HepG2 (cell line): ENCODE results near the gene LEMD3. TPM values are rescaled to one million over a fixed set of nuclear protein-coding genes. Genes with fewer than 3 reads are reported as not detected.

Experiments
- ATAC-seq: fragments of 200-7000 bp; cut with Tn5 transposase; 3 replicates; pipeline ENCODE4 v1.9.1; 2020; ENCODE audit warnings: mild to moderate bottlenecking, moderate library complexity
- BruUV-seq: library from RNA; stranded (reverse); fragments of 400-500 nt; replicated peaks from 2 replicates; lab custom pipeline; 2021; lab: Mats Ljungman, UMichigan
- CTCF ChIA-PET: fragments of 300-600 bp; formaldehyde crosslinking; extraction: SDS; loops from one replicate; lab custom pipeline; 2021; ENCODE audit warnings: low total read pairs, inconsistent platforms, low intra/inter-chr PET ratio; lab: Yijun Ruan, JAX
- POLR2A ChIA-PET: fragments of 350-600 bp; sonication (Branson Sonifier 250); formaldehyde crosslinking; loops from one replicate; lab custom pipeline; 2020; ENCODE audit warnings: antibody characterized with exemption, inconsistent platforms; lab: Yijun Ruan, JAX
- DNase-seq: peaks from one replicate; pipeline ENCODE4 v3.0.0-alpha.2; 2015; ENCODE audit warnings: low spot score
- FAIRE-seq: peaks from 3 replicates; lab custom pipeline; 2011; peaks lifted over from hg19 to GRCh38; lab: Jason Lieb, UNC
- H2AFZ ChIP-seq: one replicate; pipeline ENCODE4 v1.6.1; 2011; ENCODE audit warnings: low read length, inconsistent platforms
- H3K27ac ChIP-seq: fragments of 300-600 bp; 3 replicates; pipeline ENCODE4 v1.8.0; 2011; ENCODE audit warnings: mixed run types, mild to moderate bottlenecking, mixed read lengths, low read length, inconsistent platforms; ENCODE audit not compliant: insufficient read depth; ENCODE audit errors: extremely low read length
- H3K27me3 ChIP-seq, 2 experiments: fragments of 200-600 bp in 1 of 2; 2 replicates in 1 of 2; 3 replicates in 1 of 2; pipeline versions ENCODE4 v1.6.0 to v1.8.0; 2011; ENCODE audit warnings: low read length in 2 of 2, mild to moderate bottlenecking in 2 of 2, moderate library complexity in 2 of 2, inconsistent platforms in 1 of 2; ENCODE audit not compliant: insufficient read depth in 2 of 2, control insufficient read depth in 1 of 2
- H3K36me3 ChIP-seq, 2 experiments: fragments of 200-600 bp in 1 of 2; replicated peaks in 1 of 2; 2 replicates in 1 of 2; 3 replicates in 1 of 2; pipeline versions ENCODE4 v1.5.1 to v1.8.0; 2011; ENCODE audit warnings: low read length in 2 of 2, inconsistent platforms in 1 of 2; ENCODE audit not compliant: insufficient read depth in 2 of 2, control insufficient read depth in 1 of 2
- H3K4me1 ChIP-seq: 2 replicates; pipeline ENCODE4 v1.5.1; 2012; ENCODE audit warnings: low read length, inconsistent platforms; ENCODE audit not compliant: insufficient read depth
- H3K4me2 ChIP-seq: 2 replicates; pipeline ENCODE4 v1.6.0; 2011; ENCODE audit warnings: low read depth, low read length, inconsistent platforms
- H3K4me3 ChIP-seq, 3 experiments: fragments of 200-600 bp in 1 of 3; sonication (generic), shearing (Covaris generic) in 1 of 3; replicated peaks in 1 of 3; 2 replicates each; pipeline ENCODE4 v1.5.1; 2011 to 2016; ENCODE audit warnings: low read length in 3 of 3, inconsistent platforms in 2 of 3, low read depth in 2 of 3, mild to moderate bottlenecking in 2 of 3, control low read depth in 1 of 3, mixed read lengths in 1 of 3; ENCODE audit not compliant: insufficient read depth in 1 of 3
- H3K79me2 ChIP-seq: one replicate; pipeline ENCODE4 v1.6.1; 2011; ENCODE audit warnings: low read length, inconsistent platforms; ENCODE audit not compliant: insufficient read depth
- H3K9ac ChIP-seq: 2 replicates; pipeline ENCODE4 v1.6.0; 2011; ENCODE audit warnings: mild to moderate bottlenecking, low read depth, low read length, inconsistent platforms; ENCODE audit not compliant: insufficient read depth
- H3K9me3 ChIP-seq: 2 replicates; pipeline ENCODE4 v1.5.1; 2012; ENCODE audit warnings: mild to moderate bottlenecking, low read length
- H4K20me1 ChIP-seq: 2 replicates; pipeline ENCODE4 v1.6.0; 2011; ENCODE audit warnings: inconsistent platforms, mild to moderate bottlenecking, low read length, moderate library complexity; ENCODE audit not compliant: insufficient read depth
- CREB1 ChIP-seq, 2 experiments: fragments of 450-650 bp in 1 of 2; IDR thresholded peaks; 2 replicates each; pipeline ENCODE4 v1.6.1; 2016 to 2017; ENCODE audit warnings: control low read depth in 1 of 2, mild to moderate bottlenecking in 1 of 2, missing compliant biosample characterization in 1 of 2, missing genetic modification characterization in 1 of 2
- FOXA3 ChIP-seq: IDR thresholded peaks from 2 replicates; pipeline ENCODE4 v1.6.1; 2016; ENCODE audit warnings: missing genetic modification reagents, missing compliant biosample characterization
- IKZF1 ChIP-seq: fragments of 450-650 bp; IDR thresholded peaks from 2 replicates; pipeline ENCODE4 v1.7.1; 2016
- PHF20 ChIP-seq: sonication (generic); formaldehyde crosslinking; IDR thresholded peaks from 2 replicates; pipeline ENCODE4 v1.5.0; 2020; ENCODE audit warnings: mild to moderate bottlenecking, missing genetic modification reagents
- SAP130 ChIP-seq: IDR thresholded peaks from 2 replicates; pipeline ENCODE4 v1.6.1; 2016; ENCODE audit warnings: low read depth
- ZBTB1 ChIP-seq: sonication (generic); formaldehyde crosslinking; IDR thresholded peaks from 2 replicates; pipeline ENCODE4 v1.4.0; 2020; ENCODE audit warnings: missing genetic modification reagents, borderline replicate concordance
- ZNF263 ChIP-seq: sonication (generic); formaldehyde crosslinking; IDR thresholded peaks from 2 replicates; pipeline ENCODE4 v1.4.0; 2020; ENCODE audit warnings: missing genetic modification reagents
- WGBS: methylation state at CpG from one replicate; pipeline ENCODE4 v1.1.6; 2017; ENCODE audit warnings: low lambda C conversion rate; 5-methylcytosine and 5-hydroxymethylcytosine counted together
- in situ Hi-C: cut with HindIII; loops from 2 replicates; pipeline ENCODE4 v1.10.0; 2017; ENCODE audit warnings: low pct_unique_long_range_greater_than_20kb; ENCODE audit not compliant: extremely low pct_ligation_motif_present
- intact Hi-C: fragments of 100-400 bp; cut with micrococcal nuclease; formaldehyde crosslinking; loops from one replicate; pipeline ENCODE4 v1.10.0; 2022; ENCODE audit not compliant: unreplicated experiment
- polyA plus RNA-seq, 8 experiments: library from polyadenylated mRNA; depleted of rRNA in 3 of 8; stranded (reverse) in 7 of 8; unstranded in 1 of 8; fragments of >200 nt; fragmentation: Illumina TruSeq in 4 of 8; extraction: Trizol in 4 of 8; gene quantifications; 2 replicates each; pipeline versions ENCODE4 v1.2.1 to v1.2.3, GENCODE V29; 2011 to 2016; ENCODE audit warnings: low read depth in 4 of 8, missing spikeins in 1 of 8, mixed read lengths in 1 of 8; ENCODE audit not compliant: insufficient read depth in 1 of 8
- total RNA-seq, 5 experiments: library from RNA; depleted of rRNA; stranded (reverse); fragments of >200 nt; fragmentation: Illumina TruSeq; extraction: Trizol; gene quantifications; 2 replicates each; pipeline ENCODE4 v1.2.3, GENCODE V29; 2016; ENCODE audit warnings: low read depth in 1 of 5
- TF ChIP-seq, protein P1 (sequence below): sonication (generic); formaldehyde crosslinking; IDR thresholded peaks from 2 replicates; pipeline ENCODE4 v1.4.0; 2020; ENCODE audit warnings: mild to moderate bottlenecking, missing genetic modification reagents
- TF ChIP-seq, protein P2 (sequence below): sonication (generic); formaldehyde crosslinking; IDR thresholded peaks from 2 replicates; pipeline ENCODE4 v1.5.0; 2020; ENCODE audit warnings: missing genetic modification reagents
- TF ChIP-seq, protein P3 (sequence below): IDR thresholded peaks from 2 replicates; pipeline ENCODE4 v1.6.1; 2016; ENCODE audit warnings: control low read depth
- TF ChIP-seq, protein P4 (sequence below): IDR thresholded peaks from 2 replicates; pipeline ENCODE4 v1.6.1; 2016; ENCODE audit warnings: missing genetic modification reagents, missing compliant biosample characterization
- TF ChIP-seq, protein P5 (sequence below): sonication (generic); formaldehyde crosslinking; IDR thresholded peaks from 2 replicates; pipeline ENCODE4 v1.4.0; 2020; ENCODE audit warnings: missing genetic modification reagents

LEMD3 gene
- total and polyA plus RNA-seq, 2 of the 13 experiments (the other 11 are each of a cell fraction or from before 2014, with no cell fraction given): 9.3 to 18.7 TPM

DNA sequence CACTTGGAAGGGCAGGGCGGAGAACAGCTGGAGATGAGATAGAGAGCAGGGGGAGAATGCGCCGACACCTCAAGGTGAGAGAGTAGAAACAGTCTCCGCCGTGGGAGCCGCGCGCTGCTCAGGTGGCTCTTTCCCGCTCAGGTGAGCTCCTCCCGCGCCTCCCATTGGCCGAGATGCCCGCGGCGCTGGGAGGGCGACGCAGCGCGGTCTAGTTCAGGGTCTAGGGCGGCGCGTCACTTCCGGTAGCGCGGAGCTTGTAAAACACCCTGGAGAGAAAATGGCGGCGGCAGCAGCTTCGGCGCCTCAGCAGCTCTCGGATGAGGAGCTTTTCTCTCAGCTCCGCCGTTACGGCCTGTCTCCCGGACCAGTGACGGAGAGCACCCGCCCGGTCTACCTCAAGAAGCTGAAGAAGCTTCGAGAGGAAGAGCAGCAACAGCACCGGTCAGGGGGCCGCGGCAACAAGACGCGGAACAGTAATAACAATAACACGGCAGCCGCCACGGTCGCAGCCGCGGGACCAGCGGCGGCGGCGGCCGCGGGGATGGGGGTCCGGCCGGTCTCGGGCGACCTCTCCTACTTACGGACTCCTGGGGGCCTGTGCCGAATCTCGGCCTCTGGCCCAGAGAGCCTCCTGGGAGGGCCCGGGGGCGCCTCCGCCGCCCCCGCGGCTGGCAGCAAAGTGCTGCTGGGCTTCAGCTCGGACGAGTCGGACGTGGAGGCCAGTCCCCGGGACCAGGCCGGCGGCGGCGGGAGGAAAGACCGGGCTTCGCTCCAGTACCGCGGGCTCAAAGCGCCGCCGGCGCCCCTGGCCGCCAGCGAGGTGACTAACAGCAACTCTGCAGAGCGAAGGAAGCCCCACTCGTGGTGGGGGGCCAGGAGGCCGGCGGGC, at the start of gene LEMD3 (continued):
- TF ChIP-seq, protein P1, sequence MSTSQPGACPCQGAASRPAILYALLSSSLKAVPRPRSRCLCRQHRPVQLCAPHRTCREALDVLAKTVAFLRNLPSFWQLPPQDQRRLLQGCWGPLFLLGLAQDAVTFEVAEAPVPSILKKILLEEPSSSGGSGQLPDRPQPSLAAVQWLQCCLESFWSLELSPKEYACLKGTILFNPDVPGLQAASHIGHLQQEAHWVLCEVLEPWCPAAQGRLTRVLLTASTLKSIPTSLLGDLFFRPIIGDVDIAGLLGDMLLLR (CRISPR knock-in tag): peak; percentile 100
- TF ChIP-seq, protein P2, sequence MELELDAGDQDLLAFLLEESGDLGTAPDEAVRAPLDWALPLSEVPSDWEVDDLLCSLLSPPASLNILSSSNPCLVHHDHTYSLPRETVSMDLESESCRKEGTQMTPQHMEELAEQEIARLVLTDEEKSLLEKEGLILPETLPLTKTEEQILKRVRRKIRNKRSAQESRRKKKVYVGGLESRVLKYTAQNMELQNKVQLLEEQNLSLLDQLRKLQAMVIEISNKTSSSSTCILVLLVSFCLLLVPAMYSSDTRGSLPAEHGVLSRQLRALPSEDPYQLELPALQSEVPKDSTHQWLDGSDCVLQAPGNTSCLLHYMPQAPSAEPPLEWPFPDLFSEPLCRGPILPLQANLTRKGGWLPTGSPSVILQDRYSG: peak; percentile 99
- TF ChIP-seq, protein P3, sequence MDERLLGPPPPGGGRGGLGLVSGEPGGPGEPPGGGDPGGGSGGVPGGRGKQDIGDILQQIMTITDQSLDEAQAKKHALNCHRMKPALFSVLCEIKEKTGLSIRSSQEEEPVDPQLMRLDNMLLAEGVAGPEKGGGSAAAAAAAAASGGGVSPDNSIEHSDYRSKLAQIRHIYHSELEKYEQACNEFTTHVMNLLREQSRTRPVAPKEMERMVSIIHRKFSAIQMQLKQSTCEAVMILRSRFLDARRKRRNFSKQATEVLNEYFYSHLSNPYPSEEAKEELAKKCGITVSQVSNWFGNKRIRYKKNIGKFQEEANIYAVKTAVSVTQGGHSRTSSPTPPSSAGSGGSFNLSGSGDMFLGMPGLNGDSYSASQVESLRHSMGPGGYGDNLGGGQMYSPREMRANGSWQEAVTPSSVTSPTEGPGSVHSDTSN (CRISPR knock-in tag): no peak
- TF ChIP-seq IKZF1: no peak
- TF ChIP-seq PHF20 (CRISPR knock-in tag): peak; percentile 83
- TF ChIP-seq, all 625 proteins: peak for 508

DNA sequence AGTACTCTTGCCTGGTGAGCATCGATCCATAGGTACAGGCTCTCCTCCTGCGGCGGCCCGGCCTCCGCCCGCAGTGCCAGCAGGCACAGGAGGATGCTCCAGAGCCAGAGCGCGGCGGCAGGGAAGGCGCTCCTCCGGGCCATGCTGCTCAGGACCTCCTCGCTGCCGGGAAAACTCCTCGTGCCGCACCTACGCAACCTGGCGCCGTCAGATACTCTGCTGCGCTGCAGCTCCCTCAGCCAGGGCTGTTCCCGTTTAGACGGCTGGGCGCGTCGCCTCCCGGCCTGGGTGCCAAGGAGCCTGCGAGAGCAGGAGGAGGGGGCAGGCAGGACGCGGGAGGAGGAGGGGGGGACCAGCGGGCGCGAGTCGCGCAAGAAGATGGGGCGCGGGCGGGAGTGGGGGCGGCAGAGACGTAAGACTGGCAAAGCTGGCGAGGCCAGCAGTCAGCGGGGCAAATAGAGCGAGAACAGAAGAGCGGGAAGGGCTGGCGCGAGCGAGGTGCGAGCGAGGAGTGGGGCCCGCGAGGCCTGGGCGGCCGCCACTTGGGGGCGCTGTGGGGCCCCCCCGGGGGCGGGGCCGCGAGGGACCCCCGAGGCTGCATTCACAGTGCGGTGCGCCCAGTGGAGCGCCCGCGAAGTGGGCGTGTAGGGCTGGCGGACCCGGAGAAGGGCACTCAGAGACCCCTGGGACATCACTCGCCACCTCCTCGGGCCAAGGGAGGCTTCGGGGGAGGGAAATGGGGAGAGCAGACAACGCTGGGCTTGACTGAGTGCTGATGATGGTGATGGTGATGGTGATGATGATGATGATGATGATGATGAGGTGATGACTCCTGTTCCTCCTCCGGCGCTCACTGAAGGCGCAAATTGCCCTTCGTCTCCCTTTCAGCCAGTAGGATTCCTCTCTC, 48.1 kb upstream of the LEMD3 start, which contains the start of gene WIF1:
Gene WIF1, minus strand, starts transcription at position 257 of the 907 bp plus-strand sequence. Its CDS starts 114 bp downstream, at position 143.
- ATAC-seq: no peak
- Histone ChIP-seq H3K4me2 (no peak within 1 kb of the TSS), H3K9ac (no peak within 1 kb of the TSS), H3K36me3 (no peaks in the 10 kb centered on the region), H4K20me1 (no peaks in the 10 kb centered on the region), H2AFZ (no peak within 1 kb of the TSS), H3K9me3 (no peaks in the 10 kb centered on the region), H3K27ac (no peak within 1 kb of the TSS), H3K27me3 (no peaks in the 10 kb centered on the region), H3K79me2 (no peaks in the 10 kb centered on the region), H3K4me1 (no peaks in the 10 kb centered on the region), H3K4me3 (no peak within 1 kb of the TSS)
- BruUV-seq: no TSS peak
- ChIA-PET CTCF (no interaction called here), POLR2A (no interaction called here)
- no peak for DNase-seq
- in situ Hi-C loops: loop anchor here (5.0 kb wide), 2 partner anchors 229 to 319 kb away; no protein-coding TSS in a partner anchor
- intact Hi-C loops: no loop called here
- FAIRE-seq: no peak
- WGBS: 86% methylated on average over 68 of the region's 73 CpGs
- TF ChIP-seq, protein P4, sequence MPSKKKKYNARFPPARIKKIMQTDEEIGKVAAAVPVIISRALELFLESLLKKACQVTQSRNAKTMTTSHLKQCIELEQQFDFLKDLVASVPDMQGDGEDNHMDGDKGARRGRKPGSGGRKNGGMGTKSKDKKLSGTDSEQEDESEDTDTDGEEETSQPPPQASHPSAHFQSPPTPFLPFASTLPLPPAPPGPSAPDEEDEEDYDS (CRISPR knock-in tag): no peak
- no peak for TF ChIP-seq ZNF263 (CRISPR knock-in tag)
- TF ChIP-seq FOXA3: no peak
- peak; percentile 50; the same call in 1 of the 2 replicates for TF ChIP-seq CREB1 (IDR thresholded peaks at IDR 0.05)
- no peak for TF ChIP-seq CREB1 (CRISPR knock-in tag; IDR thresholded peaks at IDR 0.05)
- TF ChIP-seq ZBTB1 (CRISPR knock-in tag): no peak
- TF ChIP-seq, protein P5, sequence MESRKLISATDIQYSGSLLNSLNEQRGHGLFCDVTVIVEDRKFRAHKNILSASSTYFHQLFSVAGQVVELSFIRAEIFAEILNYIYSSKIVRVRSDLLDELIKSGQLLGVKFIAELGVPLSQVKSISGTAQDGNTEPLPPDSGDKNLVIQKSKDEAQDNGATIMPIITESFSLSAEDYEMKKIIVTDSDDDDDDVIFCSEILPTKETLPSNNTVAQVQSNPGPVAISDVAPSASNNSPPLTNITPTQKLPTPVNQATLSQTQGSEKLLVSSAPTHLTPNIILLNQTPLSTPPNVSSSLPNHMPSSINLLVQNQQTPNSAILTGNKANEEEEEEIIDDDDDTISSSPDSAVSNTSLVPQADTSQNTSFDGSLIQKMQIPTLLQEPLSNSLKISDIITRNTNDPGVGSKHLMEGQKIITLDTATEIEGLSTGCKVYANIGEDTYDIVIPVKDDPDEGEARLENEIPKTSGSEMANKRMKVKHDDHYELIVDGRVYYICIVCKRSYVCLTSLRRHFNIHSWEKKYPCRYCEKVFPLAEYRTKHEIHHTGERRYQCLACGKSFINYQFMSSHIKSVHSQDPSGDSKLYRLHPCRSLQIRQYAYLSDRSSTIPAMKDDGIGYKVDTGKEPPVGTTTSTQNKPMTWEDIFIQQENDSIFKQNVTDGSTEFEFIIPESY (CRISPR knock-in tag): peak; percentile 29; the same call in 1 of the 2 replicates
- no peak for TF ChIP-seq SAP130 (CRISPR knock-in tag)
